GM10266 (cell line): ENCODE measurements around the gene ZNF330.

ENCODE experiments used
- DNase-seq: peaks from one replicate; pipeline ENCODE4 v3.0.0; 2012; ENCODE audit errors: extremely low spot score
- CTCF ChIP-seq: IDR thresholded peaks from 2 replicates; pipeline ENCODE4 v1.5.1; 2012; ENCODE audit warnings: mild to moderate bottlenecking, low read depth; ENCODE audit not compliant: control insufficient read depth, insufficient read depth; ENCODE audit errors: missing control alignments

Gene ZNF330

GRCh38 chr4:141248486-141248885, 27.8 kb downstream of the ZNF330 start:
- TF ChIP-seq CTCF = no peak
- no peak for DNase-seq

GRCh38 chr4:141254326-141254725, 33.6 kb downstream of the ZNF330 start:
- TF ChIP-seq CTCF = no peak
- no peak for DNase-seq

GRCh38 chr4:141255016-141255415, 34.3 kb downstream of the ZNF330 start:
- no peak for DNase-seq
- TF ChIP-seq CTCF = no peak

GRCh38 chr4:141258558-141258957, 37.9 kb downstream of the ZNF330 start:
- no peak for DNase-seq
- TF ChIP-seq CTCF = no peak

- no peak for TF ChIP-seq CTCF
- no peak for DNase-seq
Measured at GRCh38 chr4:141275834-141276233, 55.1 kb downstream of the ZNF330 start.

GRCh38 chr4:141283152-141283551, 62.5 kb downstream of the ZNF330 start:
- DNase-seq = no peak
- TF ChIP-seq CTCF = no peak

- TF ChIP-seq CTCF = no peak
- DNase-seq = no peak
Measured at GRCh38 chr4:141283563-141283962, 62.9 kb downstream of the ZNF330 start.
